HG02588 (cell line): ENCODE measurements around the gene TMEM91.

Source experiments
- ATAC-seq: cut with Tn5 transposase; IDR thresholded peaks from one replicate; pipeline ENCODE4 v1.9.1; 2021; ENCODE audit warnings: mild to moderate bottlenecking, moderate library complexity; ENCODE audit not compliant: unreplicated experiment

Gene TMEM91

GRCh38 chr19:41409288-41409687, 33.0 kb downstream of the TMEM91 start:
- ATAC-seq, result no peak

DNA sequence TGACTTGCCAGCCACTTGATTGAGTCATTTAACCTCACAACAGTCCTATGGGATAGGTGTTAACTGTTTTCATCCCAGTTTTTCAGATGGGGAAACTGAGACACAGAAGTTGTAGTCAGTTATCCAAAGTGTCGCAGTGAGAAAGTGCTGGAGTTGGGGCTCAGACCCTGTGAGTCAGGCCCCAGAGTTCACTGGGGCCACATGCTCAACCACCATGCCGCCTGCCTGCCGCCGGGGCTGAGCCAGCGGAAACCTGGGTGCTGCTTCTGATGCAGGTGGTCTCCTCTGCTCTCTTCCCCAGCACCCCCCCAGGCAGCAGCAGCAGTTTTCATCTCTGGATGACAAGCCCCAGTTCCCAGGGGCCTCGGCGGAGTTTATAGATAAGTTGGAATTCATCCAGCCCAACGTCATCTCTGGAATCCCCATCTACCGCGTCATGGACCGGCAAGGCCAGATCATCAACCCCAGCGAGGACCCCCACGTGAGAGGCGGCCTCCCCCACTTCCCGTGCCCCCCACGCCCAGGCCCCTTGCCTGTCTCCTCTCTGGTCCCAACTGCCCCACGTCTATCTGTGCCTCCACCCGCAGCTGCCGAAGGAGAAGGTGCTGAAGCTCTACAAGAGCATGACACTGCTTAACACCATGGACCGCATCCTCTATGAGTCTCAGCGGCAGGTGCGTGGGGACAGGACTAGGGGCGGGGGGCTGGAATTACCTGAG, 34.2 kb downstream of the TMEM91 start:
- no peak for ATAC-seq

- ATAC-seq, result no peak
These were observed 35.0 kb downstream of the TMEM91 start for GRCh38 chr19:41411100-41411967.

DNA sequence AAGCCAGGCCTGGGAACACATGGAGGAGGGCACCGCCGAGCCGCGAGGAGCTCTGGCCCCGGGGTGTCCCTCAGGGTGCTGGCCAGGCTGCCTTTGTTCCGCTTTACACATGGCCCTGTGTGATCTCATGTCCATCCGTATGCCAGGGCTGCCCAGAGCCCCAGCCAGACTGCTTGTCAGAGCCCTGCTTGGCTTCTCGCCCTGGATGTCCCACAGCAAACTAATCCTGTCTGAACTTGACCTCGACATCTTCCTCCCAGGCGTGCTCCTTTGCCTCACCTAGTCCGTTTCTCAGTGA, 35.6 kb downstream of the TMEM91 start:
- ATAC-seq, result no peak

DNA sequence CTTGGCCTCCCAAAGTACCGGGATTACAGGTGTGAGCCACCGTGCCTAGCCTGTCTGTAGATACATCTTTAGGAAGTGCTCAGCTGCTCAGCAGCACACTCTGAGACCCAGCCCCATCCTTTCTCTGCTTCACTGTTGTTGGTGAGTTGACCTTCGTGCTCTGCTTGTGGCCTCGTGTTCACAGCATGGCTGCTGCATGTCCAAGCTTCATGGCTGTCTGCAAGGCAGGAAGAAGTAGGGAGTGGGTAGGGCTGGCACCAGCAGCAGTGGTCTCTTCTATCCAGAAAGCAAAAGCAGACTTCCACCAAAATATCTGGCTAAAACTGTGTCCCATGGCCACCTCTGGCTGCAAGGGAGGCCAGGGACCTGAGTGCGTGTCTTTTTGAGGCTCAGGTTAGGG, 36.6 kb downstream of the TMEM91 start:
- ATAC-seq, result no peak

GRCh38 chr19:41413947-41414346, 37.6 kb downstream of the TMEM91 start:
- ATAC-seq, result no peak

DNA sequence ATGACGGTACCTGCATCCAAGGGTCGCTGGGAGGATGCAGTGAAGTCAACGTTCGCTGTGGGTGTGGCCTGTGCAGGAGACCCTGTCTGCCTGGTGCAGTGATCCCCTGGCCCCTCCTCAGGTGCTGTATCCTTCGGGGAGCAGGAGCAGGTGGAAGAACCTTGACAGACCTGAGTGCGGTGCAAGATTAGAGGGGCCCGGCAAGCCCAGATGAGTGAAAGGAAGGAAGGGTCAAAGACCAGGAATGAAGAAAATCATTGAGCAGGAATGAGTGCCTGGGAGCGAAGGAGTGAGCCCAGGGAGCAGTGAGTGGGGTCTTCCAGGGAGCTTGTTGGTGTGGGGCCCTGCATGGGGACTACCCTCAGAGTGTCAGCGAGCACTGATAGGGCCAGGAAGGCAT, 38.1 kb downstream of the TMEM91 start:
- ATAC-seq, result no peak

- no peak for ATAC-seq
These were observed 38.8 kb downstream of the TMEM91 start for GRCh38 chr19:41415154-41415571.

DNA sequence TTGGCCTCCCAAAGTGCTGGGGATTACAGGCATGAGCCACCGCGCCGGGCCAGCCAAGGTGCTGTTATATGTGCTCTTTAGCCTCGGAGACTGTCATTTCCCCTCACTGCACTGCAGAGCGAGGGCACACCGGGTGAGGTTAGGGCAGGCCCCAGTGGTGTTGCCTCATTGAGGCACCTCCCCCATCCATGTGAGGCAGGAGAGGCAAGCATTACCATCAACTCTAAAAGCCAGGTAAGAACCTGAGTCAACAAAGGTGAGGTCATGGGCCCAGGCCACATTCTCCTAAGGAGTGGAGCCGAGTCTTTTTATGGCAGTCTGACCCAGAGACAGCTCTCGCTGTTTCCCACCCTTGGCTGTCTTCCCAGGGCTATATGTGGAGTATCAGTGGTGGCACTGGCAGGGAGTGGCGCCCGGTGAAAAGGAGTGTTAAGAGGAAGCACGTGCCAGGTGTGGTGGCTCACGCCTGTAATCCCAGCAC, 39.9 kb downstream of the TMEM91 start:
- ATAC-seq, result no peak

GRCh38 chr19:41420101-41420880, 44.0 kb downstream of the TMEM91 start:
- no peak for ATAC-seq

DNA sequence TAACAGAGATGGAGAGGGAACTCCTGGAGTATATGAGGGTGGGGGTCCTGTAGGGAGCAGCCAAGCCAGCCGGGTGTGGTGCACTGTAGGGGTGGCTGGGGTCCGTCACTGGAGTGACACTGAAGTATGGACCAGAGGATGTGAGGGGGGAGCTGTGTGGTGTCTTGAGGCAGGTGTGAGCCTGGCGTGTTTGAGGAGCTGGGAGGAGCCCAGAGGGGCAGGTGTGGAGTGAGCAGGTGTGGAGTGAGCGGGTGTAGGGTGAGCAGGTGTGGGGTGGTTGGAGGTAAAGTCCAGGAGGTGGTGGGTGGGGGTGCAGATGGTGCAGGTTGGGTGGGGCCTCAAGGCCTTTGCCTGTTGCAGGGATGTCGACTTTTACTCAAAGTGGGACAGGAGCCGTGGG, 45.0 kb downstream of the TMEM91 start:
- no peak for ATAC-seq

DNA sequence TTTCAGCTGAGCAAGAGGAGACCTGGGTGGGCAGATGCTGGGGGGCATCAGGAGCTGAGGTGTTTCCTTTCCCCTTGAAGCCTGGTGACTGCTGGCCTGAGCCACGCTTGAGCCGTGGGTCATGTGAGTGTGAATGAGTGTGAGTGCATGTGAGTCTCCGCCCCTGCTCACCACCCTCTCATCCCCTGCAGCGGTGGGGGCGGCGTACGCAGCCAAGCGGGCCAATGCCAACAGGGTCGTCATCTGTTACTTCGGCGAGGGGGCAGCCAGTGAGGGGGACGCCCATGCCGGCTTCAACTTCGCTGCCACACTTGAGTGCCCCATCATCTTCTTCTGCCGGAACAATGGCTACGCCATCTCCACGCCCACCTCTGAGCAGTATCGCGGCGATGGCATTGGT, 45.6 kb downstream of the TMEM91 start:
- no peak for ATAC-seq

- no peak for ATAC-seq
These were observed 46.1 kb downstream of the TMEM91 start for GRCh38 chr19:41422456-41422855.

DNA sequence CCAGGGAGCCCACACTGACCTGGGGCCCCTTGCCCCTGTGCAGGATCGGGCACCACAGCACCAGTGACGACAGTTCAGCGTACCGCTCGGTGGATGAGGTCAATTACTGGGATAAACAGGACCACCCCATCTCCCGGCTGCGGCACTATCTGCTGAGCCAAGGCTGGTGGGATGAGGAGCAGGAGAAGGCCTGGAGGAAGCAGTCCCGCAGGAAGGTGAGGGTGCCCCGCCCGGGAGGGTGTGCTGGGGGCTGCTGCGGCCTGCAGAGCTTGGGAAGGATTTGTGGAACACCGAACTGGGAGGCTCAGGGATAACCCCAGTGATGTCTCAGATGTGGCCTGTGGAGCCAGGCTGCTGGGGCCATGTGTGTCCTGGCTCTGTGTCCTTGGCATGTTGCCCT, 46.6 kb downstream of the TMEM91 start:
- no peak for ATAC-seq

DNA sequence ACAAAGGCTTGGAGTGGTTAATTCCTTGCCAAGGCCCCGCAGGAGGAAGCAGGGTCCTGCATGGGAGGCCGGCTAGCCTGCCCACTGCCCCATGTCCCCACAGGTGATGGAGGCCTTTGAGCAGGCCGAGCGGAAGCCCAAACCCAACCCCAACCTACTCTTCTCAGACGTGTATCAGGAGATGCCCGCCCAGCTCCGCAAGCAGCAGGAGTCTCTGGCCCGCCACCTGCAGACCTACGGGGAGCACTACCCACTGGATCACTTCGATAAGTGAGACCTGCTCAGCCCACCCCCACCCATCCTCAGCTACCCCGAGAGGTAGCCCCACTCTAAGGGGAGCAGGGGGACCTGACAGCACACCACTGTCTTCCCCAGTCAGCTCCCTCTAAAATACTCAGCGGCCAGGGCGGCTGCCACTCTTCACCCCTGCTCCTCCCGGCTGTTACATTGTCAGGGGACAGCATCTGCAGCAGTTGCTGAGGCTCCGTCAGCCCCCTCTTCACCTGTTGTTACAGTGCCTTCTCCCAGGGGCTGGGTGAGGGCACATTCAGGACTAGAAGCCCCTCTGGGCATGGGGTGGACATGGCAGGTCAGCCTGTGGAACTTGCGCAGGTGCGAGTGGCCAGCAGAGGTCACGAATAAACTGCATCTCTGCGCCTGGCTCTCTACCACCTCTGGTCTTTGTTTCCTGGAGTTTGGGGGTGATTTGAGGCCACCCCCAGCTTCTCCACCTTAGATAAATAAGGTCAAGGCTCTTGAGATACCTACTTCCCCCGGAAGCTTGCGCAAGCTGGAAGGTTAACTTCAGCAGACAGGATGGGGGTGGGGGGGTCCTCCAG, 48.2 kb downstream of the TMEM91 start:
- no peak for ATAC-seq

GRCh38 chr19:41425174-41426115, 49.1 kb downstream of the TMEM91 start:
- no peak for ATAC-seq

- ATAC-seq, result no peak
These were observed 49.9 kb downstream of the TMEM91 start for GRCh38 chr19:41426116-41426841.

DNA sequence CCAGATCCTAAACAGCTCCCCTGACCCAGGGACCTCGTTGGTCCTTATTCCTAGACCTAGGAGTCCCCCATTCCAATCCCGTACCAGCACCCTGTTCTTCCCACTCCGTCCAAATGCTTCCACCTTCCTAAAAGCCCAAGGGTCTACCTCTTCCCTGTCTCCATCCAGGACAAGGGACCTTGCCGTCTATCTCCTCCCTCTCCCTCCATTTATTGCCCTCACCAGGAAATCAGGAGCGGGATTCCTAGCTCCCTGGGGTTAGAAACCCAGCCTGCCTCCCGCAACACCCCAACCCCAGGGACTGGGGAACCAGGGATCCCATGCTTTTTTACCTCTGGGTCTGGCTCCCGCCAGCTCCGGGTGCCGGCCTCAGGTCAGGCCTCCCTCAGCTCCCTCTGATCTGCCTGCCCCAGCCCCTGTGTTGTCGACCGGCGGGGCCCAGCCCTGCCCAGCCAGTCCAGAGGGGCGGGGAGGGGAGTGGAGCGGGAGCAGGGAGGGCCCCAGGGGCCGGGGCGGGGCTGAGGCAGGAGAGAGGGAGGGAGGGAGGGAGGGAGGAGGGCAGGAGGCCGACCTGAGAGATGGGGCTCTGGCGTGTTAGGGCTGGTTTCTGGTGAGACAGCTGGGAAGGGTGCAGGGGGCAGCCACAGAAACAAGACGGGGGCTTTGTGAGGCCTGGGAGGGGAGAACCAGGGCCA, 50.8 kb downstream of the TMEM91 start, which contains the start of gene B3GNT8:
TSS of gene B3GNT8 (minus strand) at position 423 of the 695 bp plus-strand sequence. CDS start 596 bp downstream, outside the sequence.
- no peak for ATAC-seq
